DOHH2 (cell line): ENCODE data around the gene ECI2.

Experiments
- H3F3A ChIP-seq: fragments of 200-600 bp; sonication (generic), shearing (Covaris generic); 2 replicates; pipeline ENCODE4 v1.6.0; 2016; ENCODE audit warnings: antibody characterized with exemption, mild to moderate bottlenecking; ENCODE audit not compliant: control insufficient read depth, insufficient read depth
- H3K27ac ChIP-seq: fragments of 200-600 bp; sonication (generic); 2 replicates; pipeline ENCODE4 v1.5.1; 2014; ENCODE audit warnings: low read depth, mild to moderate bottlenecking, low read length, moderate library complexity
- H3K27me3 ChIP-seq: fragments of 200-600 bp; sonication (generic); 2 replicates; pipeline ENCODE4 v1.6.1; 2014; ENCODE audit warnings: mild to moderate bottlenecking, low read length, mixed read lengths; ENCODE audit not compliant: control insufficient read depth
- H3K36me3 ChIP-seq: fragments of 200-600 bp; sonication (generic); 2 replicates; pipeline ENCODE4 v1.6.1; 2014; ENCODE audit warnings: mild to moderate bottlenecking, low read length, moderate library complexity, mixed read lengths; ENCODE audit not compliant: control insufficient read depth
- H3K4me1 ChIP-seq: fragments of 200-600 bp; sonication (generic); 2 replicates; pipeline ENCODE4 v1.6.1; 2014; ENCODE audit warnings: mild to moderate bottlenecking, low read length, mixed read lengths; ENCODE audit not compliant: control insufficient read depth
- H3K4me2 ChIP-seq: fragments of 200-600 bp; sonication (generic); 2 replicates; pipeline ENCODE4 v1.6.0; 2014; ENCODE audit warnings: mild to moderate bottlenecking, low read length, moderate library complexity
- H3K4me3 ChIP-seq: fragments of 200-600 bp; sonication (generic); 2 replicates; pipeline ENCODE4 v1.5.1; 2014; ENCODE audit warnings: mild to moderate bottlenecking, low read length, mixed read lengths
- H3K79me2 ChIP-seq: fragments of 200-600 bp; sonication (generic); 2 replicates; pipeline ENCODE4 v1.6.1; 2014; ENCODE audit warnings: mild to moderate bottlenecking, low read length, mixed read lengths; ENCODE audit not compliant: control insufficient read depth
- H3K9me2 ChIP-seq: fragments of 200-600 bp; sonication (generic); replicated peaks from 2 replicates; pipeline ENCODE4 v1.6.1; 2014; ENCODE audit warnings: mild to moderate bottlenecking, low read length, mixed read lengths; ENCODE audit not compliant: control insufficient read depth
- H3K9me3 ChIP-seq: fragments of 200-600 bp; sonication (generic); 2 replicates; pipeline ENCODE4 v1.6.1; 2014; ENCODE audit warnings: antibody characterized with exemption, low read length, mixed read lengths; ENCODE audit not compliant: control insufficient read depth, insufficient read depth
- H4K20me1 ChIP-seq: fragments of 200-600 bp; sonication (generic); 2 replicates; pipeline ENCODE4 v1.6.0; 2014; ENCODE audit warnings: low read depth, mild to moderate bottlenecking, antibody characterized with exemption, low read length, moderate library complexity; ENCODE audit not compliant: control insufficient read depth, insufficient read depth
- EZH2phosphoT487 ChIP-seq: fragments of 200-600 bp; sonication (generic); IDR thresholded peaks from 2 replicates; pipeline ENCODE4 v1.6.1; 2017; ENCODE audit warnings: borderline replicate concordance, mild to moderate bottlenecking, antibody characterized with exemption, low read length, moderate library complexity, mixed read lengths
- TF ChIP-seq, protein P1 (sequence below): fragments of 200-600 bp; sonication (generic); IDR thresholded peaks from one replicate; pipeline ENCODE4 v1.5.1; 2014; ENCODE audit warnings: antibody characterized with exemption, mild to moderate bottlenecking, low read depth, low read length; ENCODE audit not compliant: poor library complexity, severe bottlenecking

The ECI2 gene

DNA sequence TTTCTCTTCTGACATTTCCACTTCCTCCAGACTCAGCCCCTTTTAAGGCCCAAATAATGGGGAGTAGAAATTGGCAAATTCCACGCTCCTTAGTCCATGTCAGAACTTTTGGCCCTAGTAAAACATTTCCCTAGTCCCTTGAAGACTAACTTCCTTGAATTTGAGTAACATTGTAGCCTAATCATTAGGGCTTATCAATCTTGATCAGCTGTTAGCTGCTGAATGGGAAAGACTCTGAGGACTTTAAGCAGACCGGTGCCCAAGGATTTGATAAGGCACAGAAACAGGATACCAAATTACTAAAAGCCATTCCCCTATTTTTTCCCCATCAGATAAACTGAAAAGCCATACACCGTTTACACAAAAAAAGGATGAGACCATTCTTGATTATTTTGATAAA, 37.0 kb upstream of the ECI2 start:
- H4K20me1 ChIP-seq, result no peaks in the 10 kb centered on the region
- H3K9me3 ChIP-seq, result no peaks in the 10 kb centered on the region
- peaks cover 2% of the 10 kb centered on the region; the same call in 1 of the 2 replicates for H3K27me3 ChIP-seq
- H3K36me3 ChIP-seq, result no peaks in the 10 kb centered on the region
- no peaks in the 10 kb centered on the region for H3F3A ChIP-seq
- H3K79me2 ChIP-seq, result no peaks in the 10 kb centered on the region
- H3K4me3 ChIP-seq, result no peak overlapping the region
- no peak overlapping the region for H3K4me2 ChIP-seq
- no peaks in the 10 kb centered on the region for H3K4me1 ChIP-seq
- no peaks in the 10 kb centered on the region for H3K9me2 ChIP-seq
- TF ChIP-seq, protein P1, sequence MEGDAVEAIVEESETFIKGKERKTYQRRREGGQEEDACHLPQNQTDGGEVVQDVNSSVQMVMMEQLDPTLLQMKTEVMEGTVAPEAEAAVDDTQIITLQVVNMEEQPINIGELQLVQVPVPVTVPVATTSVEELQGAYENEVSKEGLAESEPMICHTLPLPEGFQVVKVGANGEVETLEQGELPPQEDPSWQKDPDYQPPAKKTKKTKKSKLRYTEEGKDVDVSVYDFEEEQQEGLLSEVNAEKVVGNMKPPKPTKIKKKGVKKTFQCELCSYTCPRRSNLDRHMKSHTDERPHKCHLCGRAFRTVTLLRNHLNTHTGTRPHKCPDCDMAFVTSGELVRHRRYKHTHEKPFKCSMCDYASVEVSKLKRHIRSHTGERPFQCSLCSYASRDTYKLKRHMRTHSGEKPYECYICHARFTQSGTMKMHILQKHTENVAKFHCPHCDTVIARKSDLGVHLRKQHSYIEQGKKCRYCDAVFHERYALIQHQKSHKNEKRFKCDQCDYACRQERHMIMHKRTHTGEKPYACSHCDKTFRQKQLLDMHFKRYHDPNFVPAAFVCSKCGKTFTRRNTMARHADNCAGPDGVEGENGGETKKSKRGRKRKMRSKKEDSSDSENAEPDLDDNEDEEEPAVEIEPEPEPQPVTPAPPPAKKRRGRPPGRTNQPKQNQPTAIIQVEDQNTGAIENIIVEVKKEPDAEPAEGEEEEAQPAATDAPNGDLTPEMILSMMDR, result no peak
- no peak for TF ChIP-seq EZH2phosphoT487
- H3K27ac ChIP-seq, result no peak overlapping the region

DNA sequence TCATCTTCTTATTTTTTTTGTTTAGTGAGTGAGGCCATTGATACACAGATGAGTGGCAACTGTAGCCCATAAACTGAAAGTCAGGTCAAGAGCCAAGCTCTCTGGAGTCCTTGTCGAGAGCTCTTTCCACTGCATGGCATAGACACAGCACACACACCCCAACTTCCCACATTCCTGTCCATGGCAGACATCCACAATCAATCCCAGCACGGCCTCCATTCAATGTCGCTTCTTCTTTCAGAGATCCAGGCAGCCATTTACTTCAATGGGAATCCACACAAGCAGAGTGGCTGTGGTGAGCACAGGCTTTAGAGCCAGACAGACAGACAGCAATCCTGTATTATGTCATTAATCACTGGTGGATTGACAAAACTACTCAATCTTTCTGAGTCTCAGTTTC, 34.9 kb upstream of the ECI2 start:
- no peaks in the 10 kb centered on the region for H3K36me3 ChIP-seq
- H4K20me1 ChIP-seq, result no peaks in the 10 kb centered on the region
- no peak overlapping the region for H3K4me3 ChIP-seq
- H3K27ac ChIP-seq, result no peak overlapping the region
- H3K27me3 ChIP-seq, result peaks cover 2% of the 10 kb centered on the region; the same call in 1 of the 2 replicates
- TF ChIP-seq EZH2phosphoT487, result no peak
- TF ChIP-seq, protein P1, result no peak
- no peaks in the 10 kb centered on the region for H3K9me2 ChIP-seq
- no peaks in the 10 kb centered on the region for H3F3A ChIP-seq
- no peaks in the 10 kb centered on the region for H3K9me3 ChIP-seq
- no peaks in the 10 kb centered on the region for H3K4me1 ChIP-seq
- H3K79me2 ChIP-seq, result no peaks in the 10 kb centered on the region
- no peak overlapping the region for H3K4me2 ChIP-seq

DNA sequence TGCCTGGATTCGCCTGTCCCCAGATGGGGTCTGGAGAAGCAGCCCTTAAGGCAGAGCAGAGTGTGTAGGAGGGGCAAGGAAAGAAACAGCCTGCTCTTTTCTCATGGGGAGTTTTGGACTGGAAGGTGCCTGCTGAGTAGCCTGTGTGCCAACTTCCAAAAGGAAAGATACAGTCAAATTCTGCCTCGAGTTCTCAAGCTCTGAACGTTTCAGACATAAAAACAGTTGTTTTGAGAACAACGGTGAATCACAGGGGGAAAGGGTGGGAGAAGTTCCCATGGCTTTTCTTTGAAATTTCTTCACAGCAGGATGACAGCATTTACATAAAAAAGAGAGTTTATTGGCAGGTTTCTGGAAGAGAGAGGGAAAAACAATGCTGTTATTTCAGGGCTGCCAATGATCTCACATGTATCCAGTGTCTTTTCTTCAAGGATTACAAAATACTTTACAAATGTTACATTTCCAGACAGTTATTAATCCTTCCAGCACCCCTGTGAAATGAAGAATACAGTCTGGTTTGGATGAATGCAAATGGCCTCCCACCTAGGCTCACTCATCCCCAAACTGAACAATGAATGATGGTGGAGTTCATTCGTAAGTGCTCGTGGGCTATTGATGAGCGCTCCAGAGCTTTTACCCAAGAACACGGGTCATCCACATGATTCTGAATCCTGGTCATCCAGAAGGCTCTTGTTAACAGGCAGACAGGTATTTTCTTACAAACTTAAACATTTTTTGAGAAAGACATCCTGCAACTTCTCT, 33.8 kb upstream of the ECI2 start:
- H3K27ac ChIP-seq, result no peak overlapping the region
- H3K9me3 ChIP-seq, result no peaks in the 10 kb centered on the region
- H3K4me3 ChIP-seq, result no peak overlapping the region
- no peaks in the 10 kb centered on the region for H3K4me1 ChIP-seq
- peaks cover 2% of the 10 kb centered on the region; the same call in 1 of the 2 replicates for H3K27me3 ChIP-seq
- no peaks in the 10 kb centered on the region for H4K20me1 ChIP-seq
- TF ChIP-seq, protein P1, result no peak
- TF ChIP-seq EZH2phosphoT487, result no peak
- no peaks in the 10 kb centered on the region for H3K36me3 ChIP-seq
- H3K4me2 ChIP-seq, result no peak overlapping the region
- H3F3A ChIP-seq, result no peaks in the 10 kb centered on the region
- H3K79me2 ChIP-seq, result no peaks in the 10 kb centered on the region
- no peaks in the 10 kb centered on the region for H3K9me2 ChIP-seq
